ENCODE measurements around the gene IDUA.

The IDUA gene

GRCh38 chr4:1019729-1020470 is 33.1 kb downstream of the IDUA start:
- CTCF ChIA-PET: no interaction called here
- DNase-seq (ENCODE audit: low read depth, low spot score): no peak
- no peak overlapping the region for H3K4me3 ChIP-seq (ENCODE audit: low read depth, low read length)
- no peak for TF ChIP-seq CTCF (IDR thresholded peaks at IDR 0.05; ENCODE audit: insufficient read depth, low read length, missing control alignments)
- POLR2A ChIA-PET: no interaction called here

GRCh38 chr4:1021386-1022050 is 34.7 kb downstream of the IDUA start:
- CTCF ChIA-PET: no interaction called here
- DNase-seq (ENCODE audit: low read depth, low spot score): no peak
- POLR2A ChIA-PET: no interaction called here
- TF ChIP-seq CTCF (IDR thresholded peaks at IDR 0.05; ENCODE audit: insufficient read depth, low read length, missing control alignments): no peak
- no peak overlapping the region for H3K4me3 ChIP-seq (ENCODE audit: low read depth, low read length)

GRCh38 chr4:1022051-1022738 is 35.4 kb downstream of the IDUA start:
- no peak overlapping the region for H3K4me3 ChIP-seq (ENCODE audit: low read depth, low read length)
- no peak for DNase-seq (ENCODE audit: low read depth, low spot score)
- ChIA-PET POLR2A (no interaction called here), CTCF (no interaction called here)
- TF ChIP-seq CTCF (IDR thresholded peaks at IDR 0.05; ENCODE audit: insufficient read depth, low read length, missing control alignments): no peak

GRCh38 chr4:1022739-1023066 is 35.9 kb downstream of the IDUA start:
- DNase-seq (ENCODE audit: low read depth, low spot score): no peak
- TF ChIP-seq CTCF (IDR thresholded peaks at IDR 0.05; ENCODE audit: insufficient read depth, low read length, missing control alignments): no peak
- H3K4me3 ChIP-seq (ENCODE audit: low read depth, low read length): no peak overlapping the region
- POLR2A ChIA-PET: no interaction called here
- CTCF ChIA-PET: interaction anchor here (0.7 kb wide), 1 partner anchor 12 kb away, joined by 3 read pairs; no protein-coding TSS in a partner anchor

GRCh38 chr4:1023075-1023640 is 36.3 kb downstream of the IDUA start:
- ChIA-PET POLR2A (no interaction called here), CTCF (interaction anchor here (0.7 kb wide), 2 partner anchors 13 to 21 kb away, joined by 3 read pairs; no protein-coding TSS in a partner anchor)
- H3K4me3 ChIP-seq (ENCODE audit: low read depth, low read length): no peak overlapping the region
- TF ChIP-seq CTCF (IDR thresholded peaks at IDR 0.05; ENCODE audit: insufficient read depth, low read length, missing control alignments): no peak
- no peak for DNase-seq (ENCODE audit: low read depth, low spot score)
